22Rv1 (cell line): Measurements from ENCODE around the gene SPINDOC.

Experiments used
- H3K27ac ChIP-seq: fragments of 450-650 bp; 2 replicates; pipeline ENCODE4 v1.5.1; 2017
- ZFX ChIP-seq: fragments of 450-650 bp; IDR thresholded peaks from 2 replicates; pipeline ENCODE4 v1.6.1; 2017; ENCODE audit warnings: antibody characterized with exemption, borderline replicate concordance
- TF ChIP-seq, protein P1 (sequence below): fragments of 450-650 bp; IDR thresholded peaks from 2 replicates; pipeline ENCODE4 v1.5.1; 2017; ENCODE audit warnings: mild to moderate bottlenecking

Gene SPINDOC

GRCh38 chr11:63870351-63871140 lies 57.3 kb downstream of the SPINDOC start:
- peak overlapping the region; percentile 51 for H3K27ac ChIP-seq
- TF ChIP-seq ZFX = no peak
- TF ChIP-seq, protein P1, sequence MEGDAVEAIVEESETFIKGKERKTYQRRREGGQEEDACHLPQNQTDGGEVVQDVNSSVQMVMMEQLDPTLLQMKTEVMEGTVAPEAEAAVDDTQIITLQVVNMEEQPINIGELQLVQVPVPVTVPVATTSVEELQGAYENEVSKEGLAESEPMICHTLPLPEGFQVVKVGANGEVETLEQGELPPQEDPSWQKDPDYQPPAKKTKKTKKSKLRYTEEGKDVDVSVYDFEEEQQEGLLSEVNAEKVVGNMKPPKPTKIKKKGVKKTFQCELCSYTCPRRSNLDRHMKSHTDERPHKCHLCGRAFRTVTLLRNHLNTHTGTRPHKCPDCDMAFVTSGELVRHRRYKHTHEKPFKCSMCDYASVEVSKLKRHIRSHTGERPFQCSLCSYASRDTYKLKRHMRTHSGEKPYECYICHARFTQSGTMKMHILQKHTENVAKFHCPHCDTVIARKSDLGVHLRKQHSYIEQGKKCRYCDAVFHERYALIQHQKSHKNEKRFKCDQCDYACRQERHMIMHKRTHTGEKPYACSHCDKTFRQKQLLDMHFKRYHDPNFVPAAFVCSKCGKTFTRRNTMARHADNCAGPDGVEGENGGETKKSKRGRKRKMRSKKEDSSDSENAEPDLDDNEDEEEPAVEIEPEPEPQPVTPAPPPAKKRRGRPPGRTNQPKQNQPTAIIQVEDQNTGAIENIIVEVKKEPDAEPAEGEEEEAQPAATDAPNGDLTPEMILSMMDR = no peak

DNA sequence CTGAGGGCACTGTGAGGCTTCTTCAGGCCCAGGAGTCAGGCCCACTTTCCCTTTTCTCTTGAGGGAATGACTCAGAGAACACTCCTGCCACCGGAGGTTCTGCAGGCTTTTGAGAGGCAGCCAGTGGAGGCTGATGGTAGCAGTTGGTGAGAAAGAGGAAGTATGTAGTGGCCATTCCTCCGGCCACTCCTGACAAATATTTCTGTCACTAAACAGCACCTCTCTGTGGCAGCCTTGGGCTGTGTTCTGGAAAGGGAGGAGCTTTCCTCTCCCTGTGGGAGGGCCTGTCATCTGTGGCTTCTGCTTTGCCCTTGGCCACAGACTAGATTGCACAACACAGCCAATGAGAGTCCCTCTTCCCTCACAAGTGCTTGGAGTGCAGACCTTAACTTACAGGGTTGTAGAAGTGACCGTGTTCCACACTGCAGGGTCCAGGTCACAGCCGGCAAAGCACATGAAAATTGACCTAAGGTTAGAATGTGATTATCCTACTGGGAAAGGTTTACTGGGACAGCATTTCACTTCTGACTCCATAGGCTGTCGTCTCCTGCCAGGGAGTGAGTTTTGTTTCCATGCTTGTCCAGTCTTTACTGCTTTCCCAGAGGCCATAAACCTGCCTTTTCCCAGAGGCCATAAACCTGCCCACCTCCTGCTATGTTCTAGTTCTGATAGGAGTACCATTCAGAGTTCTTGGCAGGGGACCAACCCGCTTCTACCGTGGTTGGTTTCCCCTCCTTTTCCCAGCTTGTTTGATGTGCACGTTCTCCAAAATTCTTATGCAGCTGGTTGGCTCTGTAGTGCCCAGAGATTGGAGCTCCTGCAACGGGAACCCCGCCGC lies 58.9 kb downstream of the SPINDOC start:
- peak overlapping the region; percentile 75 for H3K27ac ChIP-seq
- TF ChIP-seq, protein P1 = peak; percentile 79
- no peak for TF ChIP-seq ZFX

GRCh38 chr11:63872800-63873197 lies 59.5 kb downstream of the SPINDOC start:
- peak overlapping the region; percentile 75 for H3K27ac ChIP-seq
- TF ChIP-seq, protein P1 = no peak
- no peak for TF ChIP-seq ZFX

GRCh38 chr11:63873311-63873710 lies 60.1 kb downstream of the SPINDOC start:
- TF ChIP-seq, protein P1 = no peak
- TF ChIP-seq ZFX = no peak
- peak overlapping the region; percentile 75 for H3K27ac ChIP-seq

GRCh38 chr11:63874511-63874910 lies 61.3 kb downstream of the SPINDOC start:
- TF ChIP-seq, protein P1 = no peak
- TF ChIP-seq ZFX = no peak
- H3K27ac ChIP-seq = peak overlapping the region; percentile 7; the same call in 1 of the 2 replicates

GRCh38 chr11:63875506-63876065 lies 62.3 kb downstream of the SPINDOC start:
- TF ChIP-seq, protein P1 = no peak
- no peak for TF ChIP-seq ZFX

DNA sequence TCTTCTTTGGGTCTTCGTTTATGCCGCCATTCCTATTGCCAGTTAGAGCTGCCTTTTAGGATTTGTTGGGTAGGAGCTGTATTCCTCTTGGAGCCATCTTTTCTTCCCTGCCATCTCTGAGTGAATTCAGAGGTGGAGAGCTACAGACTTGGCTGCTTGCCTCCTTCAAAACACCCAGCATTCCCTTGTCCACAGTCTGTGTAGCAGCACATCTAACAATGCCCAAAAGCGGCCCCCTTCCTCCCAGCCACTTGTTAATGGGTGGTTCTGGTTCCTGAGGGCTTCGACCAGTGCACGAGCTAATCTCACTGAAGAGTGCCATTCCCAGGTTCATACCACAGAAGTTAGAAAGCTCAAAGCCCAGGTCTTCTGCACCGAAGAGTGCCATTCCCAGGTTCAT lies 63.4 kb downstream of the SPINDOC start:
- no peak overlapping the region for H3K27ac ChIP-seq
- no peak for TF ChIP-seq ZFX
- TF ChIP-seq, protein P1 = no peak

More at GRCh38 chr11:63875506-63876065, 62.3 kb downstream of the SPINDOC start:
- H3K27ac ChIP-seq = no peak overlapping the region
